Activated CD4-positive, alpha-beta T cell treated with anti-CD3 and anti-CD28 coated beads for 48 hours (primary cell): ENCODE data around the gene OR2V2.
A peak's percentile ranks its signal among the peaks of the same experiment; 100 is the strongest.

Experiments
- DNase-seq: peaks from one replicate; pipeline ENCODE4 v3.0.0-alpha.2; 2020

OR2V2 gene

DNA sequence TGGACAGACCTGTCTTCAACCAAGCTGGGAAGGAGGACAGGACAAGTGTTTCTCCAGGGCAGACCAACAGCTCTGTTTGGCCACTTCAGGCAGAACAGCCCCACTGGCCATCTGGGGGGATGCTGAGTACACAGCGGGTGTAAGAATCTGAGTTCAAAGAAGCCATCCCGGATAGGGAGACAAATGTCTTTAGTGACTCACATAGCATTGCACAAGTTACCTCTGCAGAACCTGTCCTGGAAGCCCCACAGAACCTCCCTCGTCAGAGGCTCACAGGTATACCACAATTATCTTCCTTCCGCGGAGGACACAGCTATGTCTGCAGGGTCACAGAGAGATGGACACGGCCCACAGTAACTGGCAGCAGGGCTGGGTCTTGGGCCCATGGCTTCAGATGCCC is 2.0 kb downstream of the OR2V2 start:
- DNase-seq, result no peak

DNA sequence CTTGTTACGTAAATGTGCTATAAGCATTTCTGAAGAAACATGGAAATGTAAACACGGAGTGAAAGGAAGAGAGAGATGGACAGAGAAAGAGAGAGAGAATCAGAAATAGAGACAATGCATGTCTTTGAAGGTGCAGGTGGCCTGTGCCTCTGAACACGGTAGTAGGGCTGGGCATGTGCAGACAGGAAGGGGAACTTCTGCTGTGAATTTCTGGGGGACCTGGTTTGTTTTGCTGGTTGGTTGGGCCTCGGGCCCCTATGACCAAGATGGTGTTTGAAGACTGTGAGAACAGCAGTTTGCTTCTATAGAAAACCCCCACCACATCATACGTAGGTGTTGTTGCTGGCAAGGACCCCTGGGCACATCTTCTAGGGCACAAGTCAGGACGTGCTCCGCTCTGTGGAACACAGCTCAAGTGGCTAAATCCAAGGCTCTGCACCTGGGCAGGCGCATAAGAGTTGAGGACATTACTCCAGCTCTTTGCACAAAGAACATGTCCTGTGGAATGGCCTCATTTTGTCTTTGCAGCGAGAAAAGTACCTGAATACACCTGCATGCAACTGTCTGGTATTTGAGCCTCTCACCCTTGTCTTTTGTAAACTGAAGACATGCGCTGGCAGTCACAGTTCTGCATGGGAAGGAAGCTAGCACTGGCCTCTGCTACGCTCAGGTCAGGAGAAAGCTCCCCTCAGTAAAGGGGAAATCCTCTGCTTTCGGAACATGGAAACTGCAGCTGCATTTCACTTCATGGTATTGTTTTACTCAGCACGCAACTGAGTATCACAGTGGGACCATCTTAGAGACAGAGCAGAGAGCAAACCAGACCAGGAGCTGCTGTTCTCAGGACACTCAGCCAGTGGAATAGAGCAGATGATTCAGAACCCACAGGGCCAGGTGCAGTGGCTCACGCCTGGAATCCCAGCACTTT is 2.7 kb downstream of the OR2V2 start:
- no peak for DNase-seq

DNA sequence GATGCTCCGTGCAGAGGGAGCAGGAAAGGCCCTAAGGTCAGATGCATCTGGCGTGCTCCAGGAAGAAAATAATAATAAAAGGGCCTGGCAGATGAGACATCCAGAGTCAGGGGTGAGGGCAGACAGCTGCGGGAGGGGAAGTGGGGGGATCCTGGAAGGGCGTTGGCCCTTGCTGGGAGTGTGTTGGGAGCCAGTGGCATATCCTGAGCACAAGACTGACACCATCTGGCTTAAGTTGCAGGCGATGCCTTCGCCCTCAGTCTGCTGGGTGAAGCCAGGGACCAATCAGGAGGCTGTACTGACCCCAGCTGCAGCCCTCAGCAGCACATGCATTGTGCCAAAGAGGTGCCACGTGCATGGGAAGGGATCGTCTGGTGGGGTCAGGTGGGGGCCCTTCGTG is 3.8 kb downstream of the OR2V2 start:
- no peak for DNase-seq

DNA sequence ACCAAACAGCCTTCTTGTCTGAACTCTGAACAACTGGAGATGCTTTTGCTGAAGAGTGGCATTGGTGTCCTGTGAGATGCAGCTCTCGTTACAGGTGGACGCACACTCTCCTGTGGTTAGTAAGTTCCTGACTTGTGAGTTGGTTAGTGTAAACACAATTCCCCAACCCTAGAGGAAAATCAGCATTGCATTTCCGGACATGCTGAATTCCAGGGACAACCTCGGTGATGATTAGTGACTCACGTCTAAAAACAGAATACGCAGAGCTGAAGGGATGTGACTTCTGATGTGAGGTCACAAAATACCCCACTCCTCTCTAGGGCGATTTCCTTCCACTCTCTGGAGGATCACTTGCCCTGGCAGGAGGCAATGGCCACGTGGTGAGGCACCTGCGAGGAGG is 5.0 kb downstream of the OR2V2 start:
- no peak for DNase-seq

DNA sequence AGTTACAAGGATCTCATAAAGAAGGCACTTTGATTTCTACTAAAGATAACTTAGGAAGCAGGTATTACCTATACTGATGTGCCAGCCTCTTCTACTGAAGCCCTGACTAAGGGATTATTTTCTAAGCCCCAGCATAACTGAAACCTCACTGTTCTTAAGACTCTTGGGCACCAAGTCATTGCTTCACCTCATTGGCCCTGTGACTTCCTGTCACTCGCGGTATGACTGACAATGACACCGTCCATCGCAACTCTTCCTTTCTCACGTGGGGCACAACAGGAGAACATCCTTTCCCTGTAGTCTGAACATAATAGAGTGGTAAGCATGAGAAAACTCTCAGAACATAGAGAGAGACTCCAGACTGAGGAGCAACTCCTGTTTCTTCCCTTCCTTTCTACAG is 6.4 kb downstream of the OR2V2 start:
- DNase-seq, result peak; percentile 57

DNA sequence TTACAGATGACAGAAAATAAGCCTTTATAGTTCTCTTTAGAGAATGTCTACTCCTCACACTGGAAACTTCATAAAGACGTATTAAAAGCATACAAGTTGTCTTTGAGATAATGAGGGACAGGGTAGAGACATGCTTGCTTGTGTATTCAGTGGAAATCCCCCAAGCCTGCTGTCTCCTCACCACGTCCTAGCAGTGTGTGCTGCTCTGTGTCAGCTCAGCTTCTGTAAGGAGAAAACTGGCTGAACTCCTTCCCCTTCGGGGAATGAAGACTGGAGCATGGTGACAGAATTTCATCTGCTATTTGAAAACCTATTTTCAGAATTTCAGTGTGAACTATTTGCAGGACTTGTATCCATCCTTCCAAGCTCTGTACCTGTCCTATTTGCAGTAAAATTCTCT is 9.4 kb downstream of the OR2V2 start:
- DNase-seq, result no peak

DNA sequence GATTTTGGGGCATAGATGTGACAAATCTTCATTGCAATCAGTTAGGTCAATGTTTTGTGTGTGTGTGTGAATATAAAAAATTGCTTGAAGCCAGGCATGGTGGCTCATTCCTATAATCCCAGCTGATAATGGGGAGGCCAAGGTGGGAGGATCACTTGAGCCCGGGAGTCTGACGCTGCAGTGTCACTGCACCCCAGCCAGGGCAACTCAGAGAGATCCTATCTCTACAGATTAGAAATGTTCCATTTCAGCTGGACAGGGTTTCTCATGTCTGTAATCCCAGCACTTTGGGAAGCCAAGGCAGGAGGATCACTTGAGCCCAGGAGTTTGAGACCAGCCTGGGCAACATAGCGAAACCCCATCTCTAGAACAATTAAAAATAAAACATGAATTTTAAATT is 11.5 kb downstream of the OR2V2 start:
- no peak for DNase-seq

DNA sequence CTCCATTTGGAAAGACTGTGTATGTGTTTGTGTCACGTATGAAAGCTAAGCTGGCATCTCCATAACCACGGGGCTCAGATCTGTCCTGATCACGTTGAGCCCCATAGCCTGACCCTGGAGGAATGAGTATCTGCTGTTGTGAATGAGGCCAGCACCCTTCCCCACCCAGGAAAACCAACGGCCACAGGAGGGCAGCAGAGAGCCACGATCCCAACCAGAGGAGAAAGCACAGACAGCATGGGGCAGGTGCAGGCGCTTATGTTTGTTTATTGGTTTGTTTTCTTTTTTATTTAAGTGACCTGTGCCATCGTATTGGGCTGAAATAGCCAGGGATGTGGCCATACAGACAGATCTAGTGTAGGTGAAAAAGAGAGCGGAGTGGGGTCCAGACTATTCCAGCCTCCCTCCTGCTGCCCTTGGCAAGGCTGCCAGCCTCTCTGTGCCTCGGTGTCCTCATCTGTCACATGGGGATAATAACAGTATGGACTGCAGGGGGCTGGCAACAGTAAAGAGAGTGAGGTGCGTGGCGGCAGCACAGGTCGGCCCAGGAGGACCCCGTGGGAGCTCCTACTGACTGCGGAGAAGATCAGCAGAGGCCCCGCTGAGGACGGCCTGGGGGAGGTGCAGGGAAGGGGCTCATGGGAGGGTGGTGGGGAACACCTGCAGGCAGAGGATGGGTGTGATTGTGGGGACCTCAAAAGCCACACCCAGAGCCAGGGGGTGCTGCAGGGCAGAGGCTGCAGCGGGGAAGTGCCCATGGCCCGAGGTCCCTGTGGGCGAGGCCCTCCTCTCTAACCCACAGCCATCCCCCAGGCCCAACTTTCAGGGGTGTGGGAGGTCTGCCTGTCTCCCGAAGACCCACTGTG is 12.1 kb downstream of the OR2V2 start:
- peak; percentile 96 for DNase-seq

DNA sequence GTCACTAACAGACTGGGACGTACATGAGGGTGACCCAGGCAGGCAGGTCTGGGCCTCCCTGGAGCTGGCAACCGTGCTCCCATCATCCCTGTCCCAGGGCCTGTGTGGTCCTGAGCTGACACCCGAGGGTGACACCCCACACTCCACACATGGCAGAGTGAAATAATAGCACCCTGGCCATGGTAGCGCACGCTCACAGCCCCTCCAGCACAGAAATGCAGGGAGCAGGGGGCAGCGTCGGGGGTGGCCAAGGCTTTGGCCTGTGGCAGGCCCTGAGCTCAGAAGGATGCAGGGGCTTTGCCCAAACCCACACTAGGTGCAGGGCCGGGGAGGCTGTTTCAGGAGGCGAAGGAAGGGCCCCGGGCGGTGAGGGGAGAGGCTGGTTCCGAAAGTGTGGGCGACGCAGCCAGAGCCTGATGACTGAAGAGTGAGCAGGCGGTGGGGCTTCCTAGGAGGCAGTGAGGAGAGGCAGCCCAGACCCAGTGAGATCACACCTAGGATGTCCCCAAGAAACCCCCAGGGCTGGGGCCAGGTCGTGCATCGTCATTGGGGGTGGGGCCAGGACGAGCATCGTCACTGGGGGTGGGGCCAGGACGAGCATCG is 12.9 kb downstream of the OR2V2 start:
- DNase-seq, result peak; percentile 89

DNA sequence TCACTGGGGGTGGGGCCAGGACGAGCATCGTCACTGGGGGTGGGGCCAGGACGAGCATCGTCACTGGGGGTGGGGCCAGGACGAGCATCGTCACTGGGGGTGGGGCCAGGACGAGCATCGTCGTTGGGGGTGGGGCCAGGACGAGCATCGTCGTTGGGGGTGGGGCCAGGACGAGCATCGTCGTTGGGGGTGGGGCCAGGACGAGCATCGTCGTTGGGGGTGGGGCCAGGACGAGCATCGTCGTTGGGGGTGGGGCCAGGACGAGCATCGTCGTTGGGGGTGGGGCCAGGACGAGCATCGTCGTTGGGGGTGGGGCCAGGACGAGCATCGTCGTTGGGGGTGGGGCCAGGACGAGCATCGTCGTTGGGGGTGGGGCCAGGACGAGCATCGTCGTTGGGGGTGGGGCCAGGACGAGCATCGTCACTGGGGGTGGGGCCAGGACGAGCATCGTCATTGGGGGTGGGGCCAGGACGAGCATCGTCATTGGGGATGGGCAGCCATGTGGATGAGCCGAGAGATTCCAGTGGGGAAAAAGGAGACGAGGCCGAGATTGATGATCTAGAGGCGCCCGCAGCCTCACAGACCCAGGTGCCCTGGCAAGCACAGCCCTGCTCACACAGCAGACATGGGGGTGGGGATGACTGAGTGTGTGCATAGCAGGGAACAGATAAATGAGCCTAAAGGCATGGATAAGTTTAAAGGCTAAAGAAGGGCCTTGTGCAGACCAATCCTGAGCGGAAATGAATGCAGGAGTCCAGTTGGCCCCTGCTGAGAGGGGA is 13.6 kb downstream of the OR2V2 start:
- DNase-seq, result peak; percentile 61

DNA sequence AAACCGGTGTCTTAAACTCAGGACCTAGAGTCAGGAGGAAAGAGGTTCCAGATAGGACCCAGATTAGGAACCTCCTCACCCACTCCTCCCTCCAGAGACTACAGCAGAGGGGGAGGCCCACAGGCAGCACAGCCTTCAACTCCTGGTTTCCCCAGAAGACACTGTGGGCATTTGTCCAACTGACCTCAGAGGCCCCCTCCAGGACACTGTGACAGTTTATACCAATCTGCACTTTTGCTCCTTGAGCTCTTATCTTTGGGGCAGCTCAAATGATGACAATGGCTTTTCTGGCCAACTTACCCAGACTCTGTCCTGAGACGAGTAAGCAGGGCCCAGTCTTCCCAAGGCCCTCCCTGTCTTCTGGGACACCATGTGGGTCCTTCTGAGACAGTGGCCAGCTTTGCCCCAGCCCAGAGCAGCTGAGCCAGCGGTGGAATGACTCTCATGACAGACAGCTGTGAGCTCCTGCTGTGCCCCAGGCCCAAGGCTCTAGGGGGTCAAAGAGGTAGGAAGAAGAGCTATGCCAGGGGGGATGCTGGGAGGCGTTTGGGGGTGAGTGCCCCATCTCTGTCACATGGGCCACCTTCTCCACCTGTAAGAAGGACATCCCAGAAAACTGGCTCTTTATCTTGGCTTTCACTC is 14.3 kb downstream of the OR2V2 start:
- DNase-seq, result no peak

DNA sequence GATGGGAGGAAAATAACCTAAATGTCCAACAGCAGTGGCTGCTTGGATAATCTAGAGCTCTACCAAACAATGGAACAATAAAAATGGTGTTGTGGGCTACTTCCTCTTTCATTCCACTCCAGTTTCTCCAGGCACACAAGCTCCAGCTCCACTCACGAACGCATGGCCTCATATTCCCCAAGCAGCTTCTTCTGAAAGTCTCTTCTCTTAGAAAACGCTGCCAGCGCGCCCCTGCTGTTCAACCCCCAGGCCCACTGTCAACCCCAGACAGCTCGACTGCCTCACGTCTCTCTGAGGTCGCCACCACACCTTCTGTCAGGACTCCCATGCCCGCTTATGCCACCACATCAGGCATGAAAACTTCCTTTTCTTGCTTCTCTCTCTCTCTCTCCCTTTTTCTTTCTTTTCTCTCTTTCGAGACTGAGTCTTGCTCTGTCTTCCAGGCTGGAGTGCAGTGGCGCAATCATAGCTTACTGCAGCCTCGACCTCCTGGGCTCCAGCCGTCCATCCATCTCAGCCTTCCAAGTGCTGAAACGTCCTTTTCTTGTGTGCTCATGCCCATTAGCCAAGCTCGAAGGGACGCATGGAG is 16.2 kb downstream of the OR2V2 start:
- DNase-seq, result no peak

DNA sequence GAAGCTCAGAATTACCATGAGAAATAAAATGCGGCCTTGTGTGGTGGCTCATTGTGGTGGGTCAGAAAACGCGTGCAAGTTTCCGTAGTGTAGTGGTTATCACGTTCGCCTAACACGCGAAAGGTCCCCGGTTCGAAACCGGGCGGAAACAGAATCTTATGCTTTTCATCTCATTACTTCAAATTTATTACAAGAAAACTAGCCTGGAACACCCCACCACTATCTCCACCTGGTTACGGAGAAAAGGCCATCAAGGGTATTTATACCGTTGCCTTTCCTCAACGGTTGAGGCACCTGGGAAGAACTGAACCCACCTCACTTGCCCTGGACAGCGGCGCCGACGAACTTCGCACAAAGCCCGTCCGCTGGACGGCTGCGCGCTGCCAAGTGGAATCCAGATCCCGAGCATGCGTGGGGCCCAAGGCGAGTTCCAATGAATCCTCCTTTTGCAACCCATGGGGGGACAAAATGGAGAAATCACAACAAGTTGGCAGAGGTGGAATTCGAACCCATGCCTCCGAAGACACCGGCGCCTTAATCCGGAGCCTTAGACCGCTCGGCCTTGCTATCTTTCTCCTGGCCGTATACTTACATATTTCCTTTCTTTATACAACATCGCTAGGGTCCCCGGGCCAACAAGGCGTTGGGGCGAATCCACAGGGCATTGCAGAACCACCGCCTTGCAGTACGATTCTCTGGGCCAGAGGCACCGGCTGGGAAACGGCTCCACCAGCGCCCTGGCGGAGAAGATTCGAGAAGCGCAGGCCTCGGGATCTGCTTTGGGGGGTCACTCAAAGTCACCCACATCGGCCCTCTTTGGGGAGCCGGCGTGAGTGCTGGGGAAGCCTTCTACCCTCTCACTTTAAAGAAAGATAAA is 16.9 kb downstream of the OR2V2 start:
- DNase-seq, result peak; percentile 77

DNA sequence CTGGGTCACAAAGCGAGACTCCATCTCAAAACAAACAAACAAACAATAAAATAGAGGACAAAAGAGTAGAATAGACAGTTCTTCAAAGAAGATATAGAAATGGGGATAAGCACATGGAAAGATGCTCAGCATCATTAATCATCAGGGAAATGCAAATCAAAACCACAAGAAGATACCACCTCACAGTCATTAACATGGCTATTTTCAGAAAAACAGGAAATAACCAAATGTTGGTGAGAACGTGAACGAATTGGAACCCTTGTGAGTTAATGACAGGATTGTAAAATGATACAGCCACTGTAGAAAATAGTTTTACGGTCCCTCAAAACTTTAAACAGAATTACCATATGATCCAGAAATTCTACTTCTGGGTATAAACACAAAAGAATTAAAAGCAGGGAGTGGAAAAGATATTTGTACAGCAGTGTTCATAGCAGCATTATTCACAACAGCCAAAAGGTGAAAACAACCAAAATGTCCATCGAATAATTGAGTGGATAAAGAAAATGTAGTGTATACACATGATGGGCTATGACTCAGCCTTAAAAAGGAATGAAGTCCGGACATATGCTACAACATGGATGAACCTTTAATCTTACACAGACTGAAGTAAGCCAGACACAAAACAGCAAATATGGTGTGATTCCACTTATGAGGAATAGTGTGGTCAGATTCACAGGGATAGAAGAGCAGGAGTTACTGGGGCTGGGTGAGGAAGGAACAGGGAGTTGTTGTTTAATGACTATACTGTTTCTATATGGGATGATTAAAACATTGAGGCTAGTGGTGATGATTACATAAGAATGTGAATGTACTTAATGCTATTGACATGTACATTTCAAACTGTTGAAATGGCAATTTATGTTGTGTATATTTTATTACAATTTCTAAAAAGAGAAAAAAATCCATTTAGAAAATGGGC is 19.7 kb downstream of the OR2V2 start:
- DNase-seq, result no peak

DNA sequence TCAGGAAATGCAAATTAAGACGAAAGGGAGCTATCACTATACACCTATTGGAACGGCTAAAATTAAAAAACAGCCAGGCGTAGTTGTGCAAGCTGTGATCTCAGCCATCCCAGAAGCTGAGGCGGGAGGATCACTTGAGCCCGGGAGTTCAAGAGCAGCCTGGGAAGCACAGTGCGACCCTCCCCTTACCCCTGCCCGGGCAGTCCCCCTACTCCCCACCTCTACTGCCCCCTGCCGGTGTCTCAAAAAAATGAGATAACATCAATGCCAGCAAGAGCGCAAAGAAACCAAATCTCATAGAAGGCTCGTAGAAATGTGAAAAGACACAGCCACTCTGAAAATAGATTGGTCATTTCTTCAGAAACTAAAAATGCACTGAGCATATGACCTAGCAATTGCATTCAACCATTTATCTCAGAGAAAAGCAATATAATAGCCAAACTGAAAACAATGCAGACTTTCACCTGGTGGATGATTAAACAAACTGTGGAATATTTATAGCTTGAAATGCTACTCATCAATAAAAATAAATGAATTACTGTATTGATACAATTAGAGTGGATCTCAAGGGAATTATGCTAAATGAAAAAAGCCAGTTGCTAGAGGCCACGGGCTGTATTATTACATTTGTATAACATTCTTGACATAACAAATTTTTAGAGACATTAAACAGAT is 20.6 kb downstream of the OR2V2 start:
- DNase-seq, result peak; percentile 65

DNA sequence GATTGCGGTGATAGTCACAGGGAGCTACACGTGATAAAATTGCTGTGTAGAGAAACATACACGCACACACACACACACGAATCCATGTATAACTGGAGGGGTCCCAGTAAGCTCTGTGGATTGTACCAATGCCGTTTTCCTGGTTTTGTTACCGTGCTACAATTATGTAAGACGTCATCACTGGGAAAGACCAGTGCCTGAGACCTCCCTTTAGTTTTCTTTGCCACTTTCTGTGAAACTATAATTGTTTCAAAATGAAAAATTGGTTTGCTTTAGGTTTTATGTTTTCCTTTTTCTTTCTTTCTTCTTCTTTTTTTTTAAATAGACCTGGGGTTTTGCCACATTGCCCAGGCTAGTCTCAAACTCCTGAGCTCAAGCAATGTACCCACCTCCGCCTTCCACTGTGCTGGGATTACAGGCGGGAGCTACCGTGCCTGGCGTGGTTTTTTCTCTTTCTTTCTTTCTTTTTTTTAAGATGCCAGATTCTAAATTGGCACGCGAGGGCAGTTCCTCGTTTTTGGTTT is 21.3 kb downstream of the OR2V2 start:
- DNase-seq, result no peak

DNA sequence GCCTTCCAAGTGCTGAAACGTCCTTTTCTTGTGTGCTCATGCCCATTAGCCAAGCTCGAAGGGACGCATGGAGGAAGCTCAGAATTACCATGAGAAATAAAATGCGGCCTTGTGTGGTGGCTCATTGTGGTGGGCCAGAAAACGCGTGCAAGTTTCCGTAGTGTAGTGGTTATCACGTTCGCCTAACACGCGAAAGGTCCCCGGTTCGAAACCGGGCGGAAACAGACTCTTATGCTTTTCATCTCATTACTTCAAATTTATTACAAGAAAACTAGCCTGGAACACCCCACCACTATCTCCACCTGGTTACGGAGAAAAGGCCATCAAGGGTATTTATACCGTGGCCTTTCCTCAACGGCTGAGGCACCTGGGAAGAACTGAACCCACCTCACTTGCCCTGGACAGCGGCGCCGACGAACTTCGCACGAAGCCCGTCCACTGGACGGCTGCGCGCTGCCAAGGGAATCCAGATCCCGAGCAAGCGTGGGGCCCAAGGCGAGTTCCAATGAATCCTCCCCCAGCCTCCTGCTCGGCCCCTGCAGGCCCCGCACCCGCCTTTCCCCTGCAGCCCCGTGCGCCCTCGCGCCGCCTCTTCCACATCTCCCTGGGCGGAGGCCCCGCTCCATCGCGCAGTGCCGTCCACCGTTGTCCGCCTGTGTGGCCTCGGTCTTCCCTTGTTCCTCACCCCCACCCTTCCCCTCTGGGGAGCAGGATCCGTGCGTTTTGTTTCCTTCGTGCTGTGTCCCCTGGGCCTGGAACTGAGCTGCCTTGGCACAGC is 22.3 kb downstream of the OR2V2 start:
- DNase-seq, result peak; percentile 94
